ENCODE measurements around the gene CACNG8.

Gene CACNG8

GRCh38 chr19:53981376-53981951 is 18.7 kb downstream of the CACNG8 start:
- H3K4me3 ChIP-seq (ENCODE audit: low read depth, low read length) = no peak overlapping the region
- DNase-seq (ENCODE audit: low read depth, low spot score) = no peak
- in situ Hi-C loops (cut with HindIII; ENCODE audit: low sequenced_read_pairs) = no loop called here
- TF ChIP-seq CTCF (IDR thresholded peaks at IDR 0.05; ENCODE audit: low read depth, low read length) = no peak

DNA sequence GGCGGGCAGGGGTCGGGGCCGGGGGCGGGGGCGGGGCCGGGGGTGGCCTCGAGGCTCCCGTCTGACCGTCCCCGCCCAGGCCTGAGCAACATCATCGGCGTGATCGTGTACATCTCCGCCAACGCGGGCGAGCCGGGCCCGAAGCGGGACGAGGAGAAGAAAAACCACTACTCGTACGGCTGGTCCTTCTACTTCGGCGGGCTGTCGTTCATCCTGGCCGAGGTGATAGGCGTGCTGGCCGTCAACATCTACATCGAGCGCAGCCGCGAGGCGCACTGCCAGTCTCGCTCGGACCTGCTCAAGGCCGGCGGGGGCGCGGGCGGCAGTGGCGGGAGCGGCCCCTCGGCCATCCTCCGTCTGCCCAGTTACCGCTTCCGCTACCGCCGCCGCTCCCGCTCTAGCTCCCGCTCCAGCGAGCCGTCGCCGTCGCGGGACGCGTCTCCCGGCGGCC is 19.3 kb downstream of the CACNG8 start:
- H3K4me3 ChIP-seq (ENCODE audit: low read depth, low read length) = no peak overlapping the region
- in situ Hi-C loops (cut with HindIII; ENCODE audit: low sequenced_read_pairs) = no loop called here
- no peak for DNase-seq (ENCODE audit: low read depth, low spot score)
- TF ChIP-seq CTCF (IDR thresholded peaks at IDR 0.05; ENCODE audit: low read depth, low read length) = no peak

DNA sequence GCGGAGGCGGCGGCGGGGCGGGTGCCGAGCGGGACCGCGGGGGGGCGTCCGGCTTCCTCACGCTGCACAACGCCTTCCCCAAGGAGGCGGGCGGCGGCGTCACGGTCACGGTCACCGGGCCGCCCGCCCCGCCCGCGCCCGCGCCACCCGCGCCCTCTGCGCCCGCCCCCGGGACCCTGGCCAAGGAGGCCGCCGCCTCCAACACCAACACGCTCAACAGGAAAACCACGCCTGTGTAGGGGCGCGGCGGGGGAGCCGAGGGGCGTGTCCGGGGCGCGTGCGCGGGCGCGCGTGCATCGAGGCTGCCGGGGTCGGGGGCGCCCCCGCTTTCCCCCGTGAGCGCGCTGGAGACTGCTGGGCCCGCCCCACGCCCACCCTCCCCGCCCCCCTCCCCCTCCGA is 19.9 kb downstream of the CACNG8 start:
- TF ChIP-seq CTCF (IDR thresholded peaks at IDR 0.05; ENCODE audit: low read depth, low read length) = no peak
- in situ Hi-C loops (cut with HindIII; ENCODE audit: low sequenced_read_pairs) = no loop called here
- no peak for DNase-seq (ENCODE audit: low read depth, low spot score)
- H3K4me3 ChIP-seq (ENCODE audit: low read depth, low read length) = no peak overlapping the region

DNA sequence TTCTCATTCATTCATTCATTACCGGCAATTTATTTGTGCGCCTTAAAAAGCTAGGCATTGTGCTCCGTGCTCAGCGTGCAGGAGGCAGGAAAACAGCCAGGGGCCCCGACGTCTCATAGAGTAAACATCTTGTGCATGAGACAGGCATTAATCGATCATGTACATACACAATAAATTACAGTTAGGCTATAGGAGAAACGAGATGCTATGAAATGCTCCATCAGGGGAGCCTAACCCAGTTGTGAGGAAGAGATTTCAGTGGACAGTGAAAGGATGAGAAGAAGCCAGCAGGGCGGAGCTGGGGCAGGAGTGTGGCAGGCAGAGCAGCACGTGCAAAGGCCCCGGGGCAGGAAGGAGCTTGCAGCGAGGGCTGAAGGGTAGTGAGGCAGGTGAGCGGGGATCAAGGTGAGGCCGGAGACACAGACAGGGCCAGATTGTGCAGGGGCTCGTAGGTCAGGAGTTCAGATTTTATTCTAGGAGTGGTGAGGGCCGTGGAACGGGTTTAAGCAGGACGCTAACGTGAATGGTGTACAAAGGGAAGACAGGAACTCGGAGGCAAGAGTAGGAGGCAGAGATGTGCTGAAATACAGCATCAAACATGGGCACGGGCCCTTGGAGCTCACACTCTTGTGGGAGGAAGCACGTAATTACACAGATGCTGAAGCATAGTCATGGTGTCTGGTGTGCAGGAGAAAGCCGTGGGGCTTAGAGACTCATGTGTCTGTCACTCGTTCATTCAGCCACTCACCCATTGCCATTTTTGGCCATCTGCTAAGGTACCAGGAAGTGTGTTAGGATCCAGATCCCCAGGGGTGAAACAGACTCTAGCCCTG is 20.9 kb downstream of the CACNG8 start:
- in situ Hi-C loops (cut with HindIII; ENCODE audit: low sequenced_read_pairs) = no loop called here
- DNase-seq (ENCODE audit: low read depth, low spot score) = no peak
- no peak for TF ChIP-seq CTCF (IDR thresholded peaks at IDR 0.05; ENCODE audit: low read depth, low read length)
- H3K4me3 ChIP-seq (ENCODE audit: low read depth, low read length) = no peak overlapping the region

GRCh38 chr19:53985863-53986262 is 23.1 kb downstream of the CACNG8 start:
- in situ Hi-C loops (cut with HindIII; ENCODE audit: low sequenced_read_pairs) = no loop called here
- no peak for DNase-seq (ENCODE audit: low read depth, low spot score)
- no peak overlapping the region for H3K4me3 ChIP-seq (ENCODE audit: low read depth, low read length)
- no peak for TF ChIP-seq CTCF (IDR thresholded peaks at IDR 0.05; ENCODE audit: low read depth, low read length)

DNA sequence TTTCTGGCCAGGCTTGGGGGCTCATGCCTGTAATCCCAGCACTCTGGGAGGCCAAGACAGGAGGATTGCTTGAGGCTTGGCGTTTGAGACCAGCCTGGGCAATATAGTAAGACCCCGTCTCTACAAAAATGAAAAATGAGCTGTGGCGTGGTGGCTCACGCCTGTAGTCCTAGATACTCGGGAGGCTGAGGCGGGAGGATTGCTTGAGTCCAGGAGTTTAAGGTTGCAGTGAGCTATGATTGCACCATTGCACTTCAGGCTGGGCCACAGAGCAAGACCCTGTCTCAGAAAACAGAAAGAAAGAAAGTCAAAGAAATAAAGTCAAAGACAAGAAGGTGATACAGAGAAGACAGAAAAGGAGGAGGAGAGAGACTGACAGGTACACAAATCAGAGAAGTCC is 26.2 kb downstream of the CACNG8 start:
- no peak for TF ChIP-seq CTCF (IDR thresholded peaks at IDR 0.05; ENCODE audit: low read depth, low read length)
- in situ Hi-C loops (cut with HindIII; ENCODE audit: low sequenced_read_pairs) = no loop called here
- no peak for DNase-seq (ENCODE audit: low read depth, low spot score)
- no peak overlapping the region for H3K4me3 ChIP-seq (ENCODE audit: low read depth, low read length)

Measured in astrocyte of the spinal cord (primary cell).